ENCODE results near the gene ARL3. TPM values are rescaled to one million over a fixed set of nuclear protein-coding genes. Genes with fewer than 3 reads are reported as not detected.

ARL3 gene
- total RNA-seq, 2 donors from 2014 or later, result 3.0 to 4.5 TPM

GRCh38 chr10:102654566-102654965 is 59.6 kb downstream of the ARL3 start:
- Mint-ChIP-seq H3K27me3 (no peaks in the 10 kb centered on the region), H3K27ac (peak overlapping the region; percentile 93 to 98), H3K36me3 (peaks cover 5% of the 10 kb centered on the region), H3K4me1 (ENCODE audit: low read depth in 2 of 2) (peaks cover 39 to 55% of the 10 kb centered on the region in 2 donors), H3K4me3 (no peak overlapping the region), H3K9me3 (no peaks in the 10 kb centered on the region)
- DNase-seq (ENCODE audit: low spot score) (no peak), ATAC-seq (no peak)

DNA sequence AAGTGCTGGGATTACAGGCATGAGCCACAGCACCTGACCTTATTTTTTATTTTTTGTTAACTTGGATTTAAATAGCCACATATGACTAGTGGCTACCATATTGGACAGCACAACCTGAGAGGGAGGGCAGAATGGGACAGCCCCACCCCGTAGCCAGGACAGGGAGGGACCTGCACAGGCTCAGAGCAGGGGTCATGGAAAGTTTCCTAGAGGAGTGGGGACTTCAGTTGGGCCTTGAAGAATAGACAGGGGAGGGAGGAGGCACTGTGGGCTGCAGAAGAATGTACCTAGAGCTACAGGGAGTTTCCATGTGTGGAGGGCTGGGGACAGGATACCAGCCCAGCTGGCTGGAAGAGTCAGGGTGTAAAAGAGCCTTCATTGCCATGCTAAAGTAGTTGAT is 61.1 kb downstream of the ARL3 start:
- ATAC-seq, result peak in 1 of 2 donors; percentile 25
- Mint-ChIP-seq H3K9me3 (no peaks in the 10 kb centered on the region), H3K4me3 (peak overlapping the region; percentile 79), H3K27ac (peak overlapping the region; percentile 93 to 98), H3K36me3 (peaks cover 5% of the 10 kb centered on the region), H3K27me3 (no peaks in the 10 kb centered on the region), H3K4me1 (ENCODE audit: low read depth in 2 of 2) (peaks cover 46 to 62% of the 10 kb centered on the region in 2 donors)
- no peak for DNase-seq (ENCODE audit: low spot score)

DNA sequence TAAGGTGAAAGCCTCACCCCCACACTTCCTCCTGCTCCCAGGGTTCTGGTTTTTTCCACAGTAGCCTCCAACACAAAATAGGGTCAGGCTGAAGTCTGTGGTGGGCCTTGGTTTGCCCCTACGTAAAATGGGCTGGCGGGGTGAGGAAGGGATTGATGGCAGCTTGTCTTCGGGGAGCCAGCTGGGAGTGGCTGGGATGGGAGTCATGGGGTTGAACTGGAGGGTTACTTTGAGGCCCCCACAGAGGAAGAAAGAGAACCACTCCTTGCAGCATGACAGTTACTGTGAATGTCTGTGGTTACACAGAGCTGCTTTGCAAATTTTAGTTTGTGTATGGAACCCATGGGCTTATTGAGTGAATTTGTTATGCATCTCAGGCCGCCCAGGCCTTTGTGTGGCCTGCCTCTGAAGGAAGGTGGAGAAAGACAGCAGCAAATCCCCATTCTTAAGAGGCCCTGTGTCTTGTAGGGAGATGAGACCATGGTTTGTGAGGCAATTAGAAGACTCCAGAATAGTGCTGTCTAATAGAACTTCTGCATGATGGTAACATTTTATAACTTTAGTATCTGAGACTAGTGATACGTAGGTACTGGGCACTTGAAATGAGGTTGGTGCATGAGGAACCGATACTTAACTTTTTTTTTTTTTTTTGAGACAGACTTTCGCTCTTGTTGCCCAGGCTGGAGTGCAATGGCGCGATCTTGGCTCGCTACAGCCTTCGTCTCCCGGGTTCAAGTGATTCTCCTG is 61.9 kb downstream of the ARL3 start:
- ATAC-seq (peak in 1 of 2 donors; percentile 47), DNase-seq (ENCODE audit: low spot score) (no peak)
- peaks cover 52 to 64% of the 10 kb centered on the region in 2 donors for H3K4me1 Mint-ChIP-seq (ENCODE audit: low read depth in 2 of 2)
- H3K27me3 Mint-ChIP-seq, result no peaks in the 10 kb centered on the region
- peaks cover under 1% of the 10 kb centered on the region for H3K36me3 Mint-ChIP-seq
- H3K4me3 Mint-ChIP-seq, result peak overlapping the region; percentile 79
- H3K27ac Mint-ChIP-seq, result peak overlapping the region; percentile 93 to 98
- H3K9me3 Mint-ChIP-seq, result no peaks in the 10 kb centered on the region

DNA sequence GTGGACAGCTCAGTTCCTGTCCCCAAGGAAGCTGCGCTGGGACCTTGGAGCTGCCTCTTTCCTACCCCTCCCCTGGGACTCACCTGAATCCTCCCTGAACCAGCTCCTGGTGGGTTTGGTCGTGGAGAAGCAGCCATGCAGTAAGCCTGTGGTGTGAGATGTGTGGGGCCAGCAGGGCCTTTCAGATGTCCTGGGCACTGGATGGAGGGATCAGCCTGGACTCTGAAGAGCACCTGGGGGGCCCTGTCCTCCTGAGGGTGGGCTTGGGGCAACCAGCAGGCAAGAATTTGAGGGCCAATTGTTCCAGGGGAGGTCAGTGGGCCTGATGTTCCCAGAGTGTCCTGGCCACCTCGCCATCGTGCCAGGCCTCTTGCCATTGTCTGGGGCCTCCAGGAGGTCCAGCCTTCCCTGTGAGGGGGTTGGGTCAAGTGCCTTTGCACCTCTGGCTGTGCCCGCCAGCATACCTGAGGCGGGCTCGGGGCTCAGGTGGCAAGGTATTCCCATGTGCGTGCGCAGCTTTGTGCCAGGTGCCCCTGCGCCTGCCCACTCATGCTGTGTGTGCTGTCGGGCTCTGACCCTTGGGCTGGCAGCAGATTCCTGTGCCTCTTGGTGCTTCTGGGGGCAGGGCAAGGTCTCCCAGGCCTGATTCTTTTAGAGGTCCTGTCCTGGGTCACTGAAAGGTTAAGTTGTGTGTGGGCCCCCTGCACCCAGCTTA is 62.6 kb downstream of the ARL3 start:
- Mint-ChIP-seq H3K4me3 (peak overlapping the region; percentile 79), H3K27ac (peak overlapping the region; percentile 93 to 98), H3K27me3 (no peaks in the 10 kb centered on the region), H3K36me3 (no peaks in the 10 kb centered on the region), H3K9me3 (no peaks in the 10 kb centered on the region), H3K4me1 (ENCODE audit: low read depth in 2 of 2) (peaks cover 57 to 67% of the 10 kb centered on the region in 2 donors)
- no peak for ATAC-seq
- DNase-seq (ENCODE audit: low spot score), result no peak

- H3K9me3 Mint-ChIP-seq, result no peaks in the 10 kb centered on the region
- peak overlapping the region; percentile 79 for H3K4me3 Mint-ChIP-seq
- ATAC-seq (no peak), DNase-seq (ENCODE audit: low spot score) (no peak)
- no peaks in the 10 kb centered on the region for H3K36me3 Mint-ChIP-seq
- peak overlapping the region; percentile 93 to 98 for H3K27ac Mint-ChIP-seq
- H3K4me1 Mint-ChIP-seq (ENCODE audit: low read depth in 2 of 2), result peaks cover 64 to 75% of the 10 kb centered on the region in 2 donors
- no peaks in the 10 kb centered on the region for H3K27me3 Mint-ChIP-seq
These were observed 63.3 kb downstream of the ARL3 start for GRCh38 chr10:102650655-102651454.

DNA sequence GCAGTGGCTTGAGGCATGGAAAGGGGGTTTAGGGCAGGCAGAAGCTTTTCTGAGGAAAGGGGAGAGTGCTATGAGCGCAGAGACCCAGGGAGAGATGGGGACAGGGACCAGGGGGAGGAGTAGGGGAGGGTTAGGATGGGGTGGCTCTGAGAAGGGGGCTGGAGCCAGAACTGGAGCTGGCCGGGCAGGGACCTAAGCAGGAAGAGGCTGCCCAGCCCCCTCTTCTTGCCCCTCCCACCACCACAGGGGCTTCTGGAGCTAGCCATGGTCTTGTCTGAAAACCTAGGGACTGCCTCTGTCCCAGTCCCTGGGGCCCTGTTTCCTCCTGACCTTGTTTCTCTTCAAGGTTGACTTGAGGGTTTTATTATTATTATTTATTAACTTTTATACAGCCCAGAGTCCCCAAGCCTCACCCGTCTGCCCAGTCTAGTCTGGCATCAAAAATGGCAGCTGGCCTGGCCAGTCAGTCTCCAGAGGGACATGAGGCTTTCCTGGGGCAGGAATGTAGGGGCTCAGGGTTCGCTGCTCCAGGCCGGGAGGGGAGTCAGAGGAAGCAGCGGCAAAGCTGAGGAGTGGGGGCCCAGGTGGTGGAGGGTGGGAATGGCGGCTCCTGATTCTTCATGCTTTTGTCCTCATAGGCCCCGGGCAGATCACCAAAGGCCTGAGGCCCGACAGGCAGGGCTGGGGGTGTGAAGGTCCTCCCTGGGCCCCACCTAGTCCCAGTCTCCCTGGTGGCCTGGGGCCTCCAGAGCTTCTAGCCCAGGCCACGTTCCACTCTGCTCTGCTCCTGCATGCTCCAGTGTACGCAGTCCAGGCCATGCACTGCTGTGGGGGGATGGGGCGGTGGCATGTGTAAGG is 64.2 kb downstream of the ARL3 start:
- Mint-ChIP-seq H3K27ac (peak overlapping the region; percentile 93 to 98), H3K9me3 (no peaks in the 10 kb centered on the region), H3K4me3 (peak overlapping the region; percentile 87), H3K27me3 (no peaks in the 10 kb centered on the region), H3K36me3 (no peaks in the 10 kb centered on the region), H3K4me1 (ENCODE audit: low read depth in 2 of 2) (peaks cover 66 to 79% of the 10 kb centered on the region in 2 donors)
- ATAC-seq (no peak), DNase-seq (ENCODE audit: low spot score) (no peak)

DNA sequence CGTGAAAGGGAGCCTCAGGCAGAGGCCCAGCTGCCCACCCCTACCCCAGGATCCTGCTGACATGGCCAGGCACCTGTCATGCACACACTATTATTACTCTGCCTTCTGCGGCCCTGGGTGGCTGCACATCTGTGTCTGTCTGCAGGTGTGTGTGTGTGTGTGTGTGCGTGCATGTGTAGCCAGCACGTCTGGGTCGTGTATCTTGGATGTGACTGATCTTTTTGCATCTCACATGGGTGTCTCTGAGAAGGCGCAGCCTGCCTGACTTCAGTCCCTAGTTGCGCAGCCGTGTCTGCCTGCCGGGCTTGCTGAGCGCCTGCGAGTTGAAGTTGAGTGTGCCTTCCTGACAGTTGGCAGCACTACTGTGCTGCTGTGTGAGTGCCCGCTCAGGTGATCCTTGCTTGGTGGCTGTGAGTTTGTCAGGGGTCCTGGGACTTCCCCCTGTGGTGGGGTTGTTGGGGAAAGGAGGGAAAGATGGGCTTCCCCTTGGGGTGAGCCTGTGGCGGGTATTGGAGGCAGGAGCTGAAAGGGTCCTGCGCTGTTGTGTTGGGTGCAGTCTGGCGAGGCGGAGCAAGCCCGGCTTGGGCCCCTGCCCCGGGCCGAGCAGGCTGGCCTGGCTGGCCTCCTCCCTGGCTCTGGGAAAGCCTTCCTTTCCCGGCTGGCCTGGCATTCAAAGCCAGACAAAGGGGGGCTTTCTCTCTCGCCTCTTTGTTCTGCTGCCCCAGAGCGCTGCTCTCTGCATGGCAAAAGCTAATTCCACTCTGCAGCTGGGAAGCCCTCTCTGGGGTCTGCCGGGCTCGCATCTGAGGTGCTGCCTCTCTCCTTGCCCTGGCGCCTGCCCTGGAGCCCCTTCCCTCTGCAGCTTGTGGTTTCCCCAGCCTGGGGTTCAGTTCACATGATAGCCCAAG is 65.1 kb downstream of the ARL3 start:
- no peak for ATAC-seq
- H3K4me1 Mint-ChIP-seq (ENCODE audit: low read depth in 2 of 2), result peaks cover 66 to 75% of the 10 kb centered on the region in 2 donors
- peak overlapping the region; percentile 93 to 98 for H3K27ac Mint-ChIP-seq
- H3K9me3 Mint-ChIP-seq, result no peaks in the 10 kb centered on the region
- no peak for DNase-seq (ENCODE audit: low spot score)
- H3K27me3 Mint-ChIP-seq, result no peaks in the 10 kb centered on the region
- no peaks in the 10 kb centered on the region for H3K36me3 Mint-ChIP-seq
- peak overlapping the region; percentile 87 for H3K4me3 Mint-ChIP-seq

DNA sequence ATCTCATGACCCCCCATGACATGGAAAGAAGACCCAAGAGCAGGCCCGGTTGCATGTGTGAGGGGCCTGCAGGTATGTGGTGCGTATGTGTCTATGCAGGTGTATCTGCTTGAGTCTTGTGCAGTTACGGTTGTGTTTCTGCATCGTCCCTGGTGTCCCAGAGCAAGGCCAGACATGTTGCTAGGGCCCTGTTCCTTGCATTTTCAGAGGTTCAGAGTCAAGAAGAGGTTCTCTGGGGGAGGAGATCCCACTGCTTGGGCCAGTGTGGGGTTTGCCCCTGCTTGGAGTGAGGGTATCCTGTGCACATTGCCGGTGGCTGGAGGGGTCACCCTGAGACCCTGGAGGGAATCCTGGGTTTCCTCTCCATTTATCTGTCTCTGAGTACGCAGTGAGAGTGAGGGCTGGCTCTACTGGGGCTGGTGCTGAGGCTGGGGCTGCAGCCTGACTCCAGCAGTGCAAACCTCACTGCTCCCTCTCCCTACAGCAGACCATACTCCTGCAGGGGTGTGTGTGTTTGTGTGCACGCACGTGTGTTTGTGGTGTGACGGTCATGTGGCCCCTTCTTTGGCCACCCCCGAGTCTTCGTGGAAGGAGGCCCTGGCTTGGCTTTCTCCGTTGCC is 65.8 kb downstream of the ARL3 start:
- Mint-ChIP-seq H3K4me3 (peak overlapping the region; percentile 87), H3K9me3 (no peaks in the 10 kb centered on the region), H3K27ac (peak overlapping the region; percentile 93 to 98), H3K4me1 (ENCODE audit: low read depth in 2 of 2) (peaks cover 61 to 69% of the 10 kb centered on the region in 2 donors), H3K36me3 (no peaks in the 10 kb centered on the region), H3K27me3 (no peaks in the 10 kb centered on the region)
- DNase-seq (ENCODE audit: low spot score) (no peak), ATAC-seq (no peak)

DNA sequence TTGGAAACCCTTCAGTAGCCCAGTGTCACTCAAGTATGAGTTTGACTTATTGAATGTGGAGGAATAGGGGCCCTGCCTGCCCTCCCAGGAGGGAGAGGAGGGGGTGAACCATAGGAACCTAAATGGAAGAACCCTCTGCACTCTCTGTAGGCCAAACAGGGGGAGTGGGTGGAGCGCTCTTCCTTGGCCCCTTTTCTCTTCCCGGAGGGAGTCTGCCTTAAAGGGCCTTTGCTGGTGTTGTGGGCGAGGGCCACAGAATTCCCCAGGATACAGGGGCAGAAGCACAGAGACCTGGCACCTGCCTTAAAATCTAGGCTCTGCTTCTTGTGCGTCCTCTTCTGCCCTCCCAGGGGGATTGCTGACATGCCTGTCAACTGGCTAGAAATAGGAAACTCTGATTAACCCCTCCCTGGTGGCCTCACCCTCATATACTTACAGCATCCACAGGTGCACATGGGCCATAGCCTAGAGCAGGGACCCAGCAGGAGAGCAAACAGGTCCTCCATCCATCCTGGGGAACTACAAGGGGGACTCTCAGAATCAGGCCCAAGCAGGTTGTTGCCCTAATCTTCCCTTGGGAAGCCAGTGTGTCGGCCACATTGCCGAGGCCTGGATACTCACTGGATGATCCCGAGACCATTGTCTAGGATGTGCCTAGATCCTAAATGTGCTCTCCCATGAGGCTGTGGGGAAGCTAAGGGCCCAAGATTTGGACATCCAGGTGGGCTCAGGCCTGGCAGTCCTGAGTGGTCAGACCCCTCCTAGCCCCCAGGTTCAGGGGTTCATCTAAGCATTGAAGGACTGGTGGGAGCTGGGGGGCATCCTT is 66.5 kb downstream of the ARL3 start:
- Mint-ChIP-seq H3K4me1 (ENCODE audit: low read depth in 2 of 2) (peaks cover 54 to 63% of the 10 kb centered on the region in 2 donors), H3K9me3 (no peaks in the 10 kb centered on the region), H3K27me3 (no peaks in the 10 kb centered on the region), H3K4me3 (peak overlapping the region; percentile 87), H3K36me3 (no peaks in the 10 kb centered on the region), H3K27ac (peak overlapping the region; percentile 93 to 98)
- DNase-seq (ENCODE audit: low spot score) (no peak), ATAC-seq (no peak)

DNA sequence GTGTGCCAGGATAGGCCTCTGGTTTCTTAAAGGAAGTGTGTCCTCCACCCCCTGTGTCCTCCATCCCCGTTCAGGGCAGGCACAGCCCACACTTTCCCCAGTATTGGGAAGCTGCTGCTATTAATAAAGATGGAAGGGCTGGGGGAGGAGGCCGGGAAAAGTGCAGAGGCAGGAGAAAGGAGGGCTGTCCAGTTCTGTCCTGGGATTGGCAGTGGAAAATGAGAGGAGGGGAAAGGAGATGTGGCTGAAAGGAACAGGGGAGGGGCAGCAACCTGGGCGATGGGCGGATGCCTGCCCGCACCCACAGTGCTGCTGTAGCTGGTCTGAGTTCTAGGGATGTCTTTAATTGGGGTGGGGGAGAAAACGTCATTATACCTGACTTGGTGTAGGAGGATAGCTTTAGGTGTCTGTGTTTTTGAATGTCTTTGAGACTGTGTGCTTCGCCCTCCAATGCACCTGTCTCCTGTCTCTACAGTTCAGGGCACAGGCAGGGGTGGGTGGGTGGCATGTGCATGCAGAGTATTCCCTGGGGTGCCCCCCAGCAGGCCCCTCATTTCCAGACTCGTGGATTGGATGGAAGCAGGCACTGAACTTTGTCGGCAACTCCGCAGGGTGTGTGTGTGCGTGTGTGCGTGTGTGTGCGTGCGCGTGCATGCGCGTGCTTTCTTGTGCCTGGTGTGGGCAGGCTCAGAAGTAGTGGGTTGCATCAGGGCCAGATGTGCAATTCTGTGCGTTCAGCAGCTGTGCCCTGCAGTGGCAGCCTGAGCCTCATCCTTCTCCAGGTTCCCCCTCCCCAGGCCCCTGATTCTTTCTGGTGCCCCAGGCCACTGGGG is 67.4 kb downstream of the ARL3 start:
- DNase-seq (ENCODE audit: low spot score) (no peak), ATAC-seq (no peak)
- Mint-ChIP-seq H3K36me3 (no peaks in the 10 kb centered on the region), H3K4me1 (ENCODE audit: low read depth in 2 of 2) (peaks cover 48 to 57% of the 10 kb centered on the region in 2 donors), H3K27me3 (no peaks in the 10 kb centered on the region), H3K9me3 (no peaks in the 10 kb centered on the region), H3K4me3 (peak overlapping the region; percentile 87), H3K27ac (peak overlapping the region; percentile 93 to 98)

Measured in natural killer cell treated with Interleukin-12 subunit alpha and Interleukin-12 subunit beta and Interleukin-15 and Interleukin-18, amount 100 ng/mL, for 72 hours (primary cell).